Osteoblast (primary cell): ENCODE measurements around the gene DIP2C. TPM values are rescaled to one million over a fixed set of nuclear protein-coding genes. Genes with fewer than 3 reads are reported as not detected.

ENCODE experiments used
- DNase-seq: peaks from one replicate; pipeline ENCODE4 v3.0.0; 2011; ENCODE audit warnings: low spot score, mixed read lengths; ENCODE audit not compliant: insufficient read length; ENCODE audit errors: missing footprints
- H2AFZ ChIP-seq: 2 replicates; pipeline ENCODE4 v1.6.0; 2011; ENCODE audit warnings: mild to moderate bottlenecking, low read length
- H3K27ac ChIP-seq: 2 replicates; pipeline ENCODE4 v1.5.1; 2011; ENCODE audit warnings: mild to moderate bottlenecking, low read depth, low read length, moderate library complexity
- H3K27me3 ChIP-seq: 2 replicates; pipeline ENCODE4 v1.6.0; 2012; ENCODE audit warnings: mild to moderate bottlenecking, control low read depth, inconsistent platforms, low read length, moderate library complexity; ENCODE audit not compliant: insufficient read depth
- H3K36me3 ChIP-seq: 2 replicates; pipeline ENCODE4 v1.5.1; 2011; ENCODE audit warnings: mild to moderate bottlenecking, low read length, control low read depth, moderate library complexity; ENCODE audit not compliant: insufficient read depth
- H3K4me1 ChIP-seq: 2 replicates; pipeline ENCODE4 v1.5.1; 2011; ENCODE audit warnings: mild to moderate bottlenecking, low read length, control low read depth, moderate library complexity; ENCODE audit not compliant: insufficient read depth
- H3K4me2 ChIP-seq: 2 replicates; pipeline ENCODE4 v1.6.0; 2011; ENCODE audit warnings: mild to moderate bottlenecking, low read length; ENCODE audit not compliant: insufficient read depth
- H3K4me3 ChIP-seq: fragments of 200-600 bp; sonication (generic); 3 replicates; pipeline ENCODE4 v1.5.1; 2012; ENCODE audit warnings: mild to moderate bottlenecking, low read length, inconsistent platforms; ENCODE audit not compliant: insufficient read depth
- H3K79me2 ChIP-seq: 2 replicates; pipeline ENCODE4 v1.6.0; 2012; ENCODE audit warnings: mild to moderate bottlenecking, low read length, control low read depth, inconsistent platforms; ENCODE audit not compliant: insufficient read depth
- H3K9me3 ChIP-seq: 2 replicates; pipeline ENCODE4 v1.5.1; 2011; ENCODE audit warnings: low read depth, low read length, control low read depth
- H4K20me1 ChIP-seq: 2 replicates; pipeline ENCODE4 v1.6.0; 2012; ENCODE audit warnings: mild to moderate bottlenecking, low read length, control low read depth; ENCODE audit not compliant: insufficient read depth
- total RNA-seq: library from RNA; depleted of rRNA; stranded (reverse); fragments of >200 nt; gene quantifications from 2 replicates; pipeline ENCODE4 v1.2.3, GENCODE V29; 2012
- TF ChIP-seq, protein P1 (sequence below): IDR thresholded peaks from 2 replicates; pipeline ENCODE4 v1.5.1; 2011; ENCODE audit warnings: mild to moderate bottlenecking, low read depth, low read length, moderate library complexity; ENCODE audit errors: extremely low read depth

DIP2C gene
- total RNA-seq, 1 donor = 36.9 TPM

DNA sequence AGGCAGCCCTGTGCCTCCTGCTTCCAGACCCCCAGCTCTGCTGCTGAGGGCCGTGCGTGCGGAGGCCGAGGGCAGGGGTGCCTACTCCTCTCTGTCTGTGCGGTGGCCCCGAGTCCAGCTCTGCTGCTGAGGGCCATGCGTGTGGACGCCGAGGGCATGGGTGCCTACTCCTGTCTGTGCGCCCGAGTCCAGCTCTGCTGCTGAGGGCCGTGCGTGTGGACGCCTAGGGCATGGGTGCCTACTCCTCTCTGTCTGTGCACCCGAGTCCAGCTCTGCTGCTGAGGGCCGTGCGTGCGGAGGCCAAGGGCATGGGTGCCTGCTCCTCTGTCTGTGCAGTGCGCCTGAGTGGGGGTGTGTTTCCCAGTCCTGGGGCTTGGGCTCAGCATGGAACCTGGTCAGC lies 411.5 kb downstream of the DIP2C start:
- Histone ChIP-seq H3K27me3 (no peaks in the 10 kb centered on the region), H3K9me3 (no peaks in the 10 kb centered on the region), H2AFZ (no peak overlapping the region), H3K4me1 (peaks cover 7% of the 10 kb centered on the region), H3K27ac (no peak overlapping the region), H4K20me1 (no peaks in the 10 kb centered on the region), H3K79me2 (no peaks in the 10 kb centered on the region), H3K4me2 (no peak overlapping the region), H3K36me3 (peaks cover 42% of the 10 kb centered on the region), H3K4me3 (no peak overlapping the region)
- no peak for DNase-seq
- TF ChIP-seq, protein P1, sequence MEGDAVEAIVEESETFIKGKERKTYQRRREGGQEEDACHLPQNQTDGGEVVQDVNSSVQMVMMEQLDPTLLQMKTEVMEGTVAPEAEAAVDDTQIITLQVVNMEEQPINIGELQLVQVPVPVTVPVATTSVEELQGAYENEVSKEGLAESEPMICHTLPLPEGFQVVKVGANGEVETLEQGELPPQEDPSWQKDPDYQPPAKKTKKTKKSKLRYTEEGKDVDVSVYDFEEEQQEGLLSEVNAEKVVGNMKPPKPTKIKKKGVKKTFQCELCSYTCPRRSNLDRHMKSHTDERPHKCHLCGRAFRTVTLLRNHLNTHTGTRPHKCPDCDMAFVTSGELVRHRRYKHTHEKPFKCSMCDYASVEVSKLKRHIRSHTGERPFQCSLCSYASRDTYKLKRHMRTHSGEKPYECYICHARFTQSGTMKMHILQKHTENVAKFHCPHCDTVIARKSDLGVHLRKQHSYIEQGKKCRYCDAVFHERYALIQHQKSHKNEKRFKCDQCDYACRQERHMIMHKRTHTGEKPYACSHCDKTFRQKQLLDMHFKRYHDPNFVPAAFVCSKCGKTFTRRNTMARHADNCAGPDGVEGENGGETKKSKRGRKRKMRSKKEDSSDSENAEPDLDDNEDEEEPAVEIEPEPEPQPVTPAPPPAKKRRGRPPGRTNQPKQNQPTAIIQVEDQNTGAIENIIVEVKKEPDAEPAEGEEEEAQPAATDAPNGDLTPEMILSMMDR = no peak

DNA sequence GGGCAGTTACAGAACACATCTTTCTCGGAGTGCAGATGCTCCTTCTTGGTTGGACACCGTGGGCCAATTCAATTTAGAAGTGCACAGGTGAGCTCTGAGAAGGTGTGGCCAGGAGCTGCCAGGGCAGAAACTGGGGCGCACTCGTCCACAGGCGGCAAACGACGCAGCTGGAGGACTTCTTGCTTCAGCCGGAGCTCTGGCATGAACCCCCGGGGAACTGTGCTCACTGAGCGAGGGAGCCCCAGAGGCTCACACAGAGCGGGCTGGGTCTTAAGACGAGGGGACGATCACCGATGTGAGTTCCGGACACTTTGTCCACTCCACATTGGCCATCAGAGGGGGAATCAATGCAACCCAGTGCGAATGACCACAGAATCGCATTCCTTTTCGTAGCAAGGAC lies 413.8 kb downstream of the DIP2C start:
- no peaks in the 10 kb centered on the region for H3K79me2 ChIP-seq
- H3K27ac ChIP-seq = no peak overlapping the region
- peaks cover 35% of the 10 kb centered on the region for H3K36me3 ChIP-seq
- TF ChIP-seq, protein P1 = no peak
- DNase-seq = no peak
- H3K27me3 ChIP-seq = no peaks in the 10 kb centered on the region
- H3K4me1 ChIP-seq = no peaks in the 10 kb centered on the region
- no peaks in the 10 kb centered on the region for H3K9me3 ChIP-seq
- H3K4me2 ChIP-seq = no peak overlapping the region
- no peak overlapping the region for H3K4me3 ChIP-seq
- H2AFZ ChIP-seq = no peak overlapping the region
- H4K20me1 ChIP-seq = no peaks in the 10 kb centered on the region

DNA sequence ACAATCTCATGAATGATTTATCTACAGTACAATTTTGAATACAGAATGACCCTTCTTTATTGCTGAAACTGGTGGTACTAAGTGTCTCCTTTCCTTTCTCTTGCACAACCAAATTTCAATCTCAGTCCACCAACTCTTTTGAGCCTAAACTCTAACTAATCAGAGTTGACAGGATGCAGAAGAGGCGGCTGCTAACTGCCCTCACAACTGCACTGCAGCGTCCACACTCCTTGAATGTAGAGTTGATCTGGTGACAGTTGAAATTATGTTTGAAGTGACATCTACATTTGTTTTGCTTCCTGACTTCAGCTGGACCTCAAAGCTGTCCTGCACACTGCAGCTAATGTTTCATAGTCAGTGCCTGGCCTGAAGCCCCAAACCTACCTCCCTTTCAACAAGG lies 414.6 kb downstream of the DIP2C start:
- no peak overlapping the region for H3K4me2 ChIP-seq
- no peaks in the 10 kb centered on the region for H4K20me1 ChIP-seq
- TF ChIP-seq, protein P1 = no peak
- H3K27me3 ChIP-seq = no peaks in the 10 kb centered on the region
- H3K36me3 ChIP-seq = peaks cover 27% of the 10 kb centered on the region
- no peak overlapping the region for H3K4me3 ChIP-seq
- no peaks in the 10 kb centered on the region for H3K4me1 ChIP-seq
- H3K79me2 ChIP-seq = no peaks in the 10 kb centered on the region
- H2AFZ ChIP-seq = no peak overlapping the region
- no peak for DNase-seq
- no peak overlapping the region for H3K27ac ChIP-seq
- no peaks in the 10 kb centered on the region for H3K9me3 ChIP-seq

DNA sequence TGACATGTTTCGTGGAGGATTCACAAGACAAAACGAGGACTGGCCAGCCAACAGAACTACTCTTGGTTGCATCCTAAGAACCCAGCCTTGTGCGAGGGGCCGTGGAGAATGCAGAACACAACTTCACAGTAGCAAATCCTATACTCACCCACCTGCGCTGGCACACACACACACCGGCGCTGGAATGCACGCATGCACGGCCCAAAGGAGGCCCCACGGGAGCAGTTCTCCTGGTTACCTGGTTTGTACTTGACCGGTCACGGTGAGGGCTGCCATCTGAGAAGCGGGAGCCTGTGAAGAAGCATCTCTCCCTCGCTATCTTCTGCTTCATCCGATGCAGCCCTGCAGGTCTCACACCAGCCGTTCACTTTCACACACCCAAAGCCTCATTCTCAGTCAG lies 416.4 kb downstream of the DIP2C start:
- peaks cover 20% of the 10 kb centered on the region for H3K36me3 ChIP-seq
- H4K20me1 ChIP-seq = no peaks in the 10 kb centered on the region
- H2AFZ ChIP-seq = no peak overlapping the region
- H3K27ac ChIP-seq = no peak overlapping the region
- H3K79me2 ChIP-seq = no peaks in the 10 kb centered on the region
- H3K9me3 ChIP-seq = no peaks in the 10 kb centered on the region
- no peaks in the 10 kb centered on the region for H3K4me1 ChIP-seq
- H3K4me3 ChIP-seq = no peak overlapping the region
- TF ChIP-seq, protein P1 = no peak
- DNase-seq = no peak
- H3K27me3 ChIP-seq = no peaks in the 10 kb centered on the region
- no peak overlapping the region for H3K4me2 ChIP-seq
